GM21526 (cell line): ENCODE measurements around the gene DLX3.
"Not testable (repeated sequence)": the region's sequence is repeated elsewhere in the genome, so short reads cannot be mapped to it uniquely, and the experiment has no call there.

Experiments used
- ATAC-seq: cut with Tn5 transposase; IDR thresholded peaks from one replicate; pipeline ENCODE4 v1.9.1; 2021; ENCODE audit warnings: moderate library complexity; ENCODE audit not compliant: unreplicated experiment, low FRiP score

The DLX3 gene

GRCh38 chr17:49995055-49995738 is at the start of gene DLX3:
Gene DLX3 (minus strand): TSS chr17:49995224. CDS start chr17:49994998, 226 bp downstream.
- ATAC-seq, result no peak

DNA sequence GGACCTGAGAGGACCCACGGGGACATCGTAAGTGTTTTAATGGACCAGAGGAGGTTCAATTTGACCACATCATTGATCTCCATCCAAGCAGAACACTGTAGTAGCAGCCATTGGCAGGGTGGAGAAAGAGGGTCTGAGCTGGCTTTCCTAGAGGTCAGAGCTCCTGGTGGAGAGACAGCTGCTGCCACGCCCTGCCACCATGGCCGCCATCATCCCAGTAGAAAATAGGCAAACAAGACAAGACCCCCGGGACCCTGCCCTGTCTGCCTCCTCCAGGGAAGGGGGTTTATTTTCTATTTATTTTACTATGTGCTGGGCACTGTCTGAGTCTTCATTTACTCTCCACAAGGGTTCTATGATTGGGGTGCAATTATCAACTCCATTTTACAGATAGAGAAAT is 49.5 kb upstream of the DLX3 start:
- ATAC-seq, result no peak

GRCh38 chr17:50043290-50044148 is 48.5 kb upstream of the DLX3 start:
- no peak for ATAC-seq

GRCh38 chr17:50042211-50042610 is 47.2 kb upstream of the DLX3 start:
- no peak for ATAC-seq

DNA sequence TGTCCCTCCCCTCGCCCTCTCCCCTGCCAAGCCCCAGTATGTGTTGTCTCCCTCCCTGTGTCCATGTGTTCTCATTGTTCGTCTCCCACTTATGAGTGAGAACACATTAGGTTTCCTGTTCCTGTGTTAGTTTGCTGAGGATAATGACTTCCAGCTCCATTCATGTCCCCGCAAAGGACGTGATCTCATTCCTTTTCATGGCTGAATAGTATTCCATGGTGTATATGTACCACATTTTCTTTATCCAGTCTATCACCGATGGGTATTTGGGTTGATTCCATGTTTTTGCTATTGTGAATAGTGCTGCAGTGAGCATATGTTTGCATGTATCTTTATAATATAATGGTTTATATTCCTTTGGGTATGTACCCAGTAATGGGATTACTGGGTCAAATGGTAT is 45.5 kb upstream of the DLX3 start:
- ATAC-seq, result not testable (repeated sequence)

DNA sequence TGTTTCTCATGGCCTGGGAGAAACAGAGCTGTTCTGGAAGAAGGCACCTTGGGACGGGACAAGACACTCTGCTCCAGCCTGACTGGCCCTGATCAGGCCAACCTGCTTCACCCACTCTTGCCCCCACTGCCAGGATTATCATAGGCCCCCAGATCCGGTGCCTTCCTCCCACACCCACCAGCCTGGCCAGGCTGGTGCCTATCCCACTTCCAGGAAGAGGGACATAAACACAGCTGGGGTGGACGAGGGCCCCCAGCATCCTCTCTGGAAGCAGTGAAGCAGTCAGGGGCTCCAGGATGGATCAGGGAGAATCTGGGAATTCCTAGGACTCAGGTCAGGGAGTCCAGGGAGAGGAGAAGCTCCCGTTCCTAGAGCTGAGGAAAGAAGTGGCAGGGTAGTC is 44.0 kb upstream of the DLX3 start:
- ATAC-seq, result no peak

- ATAC-seq, result no peak
Measured at GRCh38 chr17:50037321-50038107, 42.5 kb upstream of the DLX3 start.

DNA sequence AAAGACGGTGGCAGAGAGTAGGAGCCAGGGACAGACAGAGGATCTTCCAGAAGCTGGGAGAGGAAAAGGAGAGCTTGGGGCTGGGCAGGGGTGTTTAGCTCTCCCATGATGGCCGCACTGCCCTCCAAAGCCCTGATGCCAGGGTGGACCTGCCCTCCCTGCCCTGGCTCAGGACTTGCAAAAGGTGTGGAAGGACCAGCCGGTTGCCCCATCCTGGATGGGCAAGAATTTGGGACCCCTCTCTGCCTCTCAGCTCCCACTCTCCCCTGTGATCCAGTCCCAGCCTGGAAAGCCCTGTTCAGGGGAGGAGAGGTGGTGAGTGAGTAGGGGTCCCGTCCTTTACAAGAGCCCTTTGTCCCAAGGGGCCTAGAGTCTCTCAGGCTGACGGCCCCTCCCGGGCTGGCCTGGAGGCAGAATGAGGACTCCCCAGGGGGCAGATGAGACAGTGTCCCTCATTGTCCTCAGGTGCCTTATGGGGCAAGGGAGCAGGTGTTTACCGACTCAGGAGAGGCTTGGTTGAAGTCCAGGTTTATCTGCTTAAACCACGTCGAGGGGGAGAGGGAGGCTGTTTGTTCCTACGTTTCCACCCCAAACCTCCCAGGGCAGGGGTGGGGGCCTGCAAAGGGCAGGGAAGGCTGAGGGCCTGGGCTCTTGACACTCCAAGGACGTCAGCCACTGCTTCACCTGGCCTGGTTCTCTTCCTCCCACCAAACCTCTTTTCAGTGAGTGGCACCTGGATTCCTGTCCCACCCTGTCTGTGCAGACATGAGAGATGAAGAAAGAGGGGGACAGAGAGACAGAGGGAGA is 41.6 kb upstream of the DLX3 start:
- ATAC-seq, result no peak

- no peak for ATAC-seq
Measured at GRCh38 chr17:50035945-50036344, 40.9 kb upstream of the DLX3 start.

DNA sequence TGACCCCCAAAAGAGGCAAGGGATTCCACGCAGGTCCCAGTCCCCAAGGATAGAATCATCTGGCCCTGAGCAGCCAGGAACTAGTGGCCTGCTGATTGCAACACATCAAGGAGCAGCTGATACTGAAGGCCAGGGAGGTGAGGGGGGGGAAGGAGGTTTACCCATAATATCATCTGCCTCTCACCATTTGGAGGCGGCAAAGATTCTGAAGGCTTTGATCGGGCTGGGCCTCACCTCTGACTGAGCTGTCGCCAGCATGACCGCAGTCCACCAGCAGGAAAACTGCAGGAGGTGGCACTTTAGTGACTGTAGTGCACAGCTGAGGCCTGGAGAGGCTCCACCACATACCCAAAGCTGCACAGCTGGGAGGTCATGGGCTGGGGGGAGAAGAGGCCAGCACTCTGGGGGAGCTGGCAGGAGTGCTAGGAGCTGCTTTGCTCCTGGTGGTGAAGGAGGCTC is 40.4 kb upstream of the DLX3 start:
- ATAC-seq, result no peak

GRCh38 chr17:50034498-50035364 is 39.7 kb upstream of the DLX3 start:
- no peak for ATAC-seq

DNA sequence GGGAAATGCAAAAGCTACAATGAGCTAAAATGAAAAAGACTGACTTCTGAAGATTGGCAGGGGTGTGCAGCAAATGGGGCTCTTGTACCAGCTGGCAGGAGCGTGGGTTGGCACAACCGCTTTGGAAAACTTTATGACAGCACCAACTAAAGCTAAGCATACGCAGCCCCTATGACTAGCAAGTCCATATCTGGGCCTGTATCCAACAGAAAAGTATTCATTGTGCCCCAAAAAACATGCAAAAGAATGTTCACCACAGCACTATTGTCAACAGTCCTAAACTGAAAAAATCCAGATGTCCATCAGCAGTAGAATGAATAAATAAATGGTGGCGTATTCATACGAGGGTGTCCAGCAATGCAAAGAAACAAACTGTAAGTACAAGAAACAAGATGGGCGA is 38.3 kb upstream of the DLX3 start:
- no peak for ATAC-seq

- ATAC-seq, result no peak
Measured at GRCh38 chr17:50029185-50029584, 34.2 kb upstream of the DLX3 start.

DNA sequence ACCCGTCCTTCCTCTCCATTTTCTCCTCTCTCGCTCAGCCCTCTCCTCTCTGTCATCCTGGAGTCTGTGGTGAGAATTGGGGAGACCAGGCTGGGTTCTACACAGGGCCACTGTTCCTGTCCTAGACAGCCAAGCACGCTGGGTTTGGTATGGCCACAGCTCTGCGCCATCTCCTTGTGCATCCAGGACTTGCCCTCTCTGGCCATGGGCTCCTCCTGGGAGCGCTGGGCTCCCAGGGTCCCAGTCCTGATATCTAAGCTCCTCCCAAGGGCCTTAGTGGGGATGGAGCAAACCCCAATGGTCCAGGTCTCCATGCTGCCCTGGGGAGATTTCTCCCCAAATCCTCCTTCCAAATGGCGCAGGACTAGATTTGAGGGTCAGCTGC is 33.7 kb upstream of the DLX3 start:
- ATAC-seq, result no peak

DNA sequence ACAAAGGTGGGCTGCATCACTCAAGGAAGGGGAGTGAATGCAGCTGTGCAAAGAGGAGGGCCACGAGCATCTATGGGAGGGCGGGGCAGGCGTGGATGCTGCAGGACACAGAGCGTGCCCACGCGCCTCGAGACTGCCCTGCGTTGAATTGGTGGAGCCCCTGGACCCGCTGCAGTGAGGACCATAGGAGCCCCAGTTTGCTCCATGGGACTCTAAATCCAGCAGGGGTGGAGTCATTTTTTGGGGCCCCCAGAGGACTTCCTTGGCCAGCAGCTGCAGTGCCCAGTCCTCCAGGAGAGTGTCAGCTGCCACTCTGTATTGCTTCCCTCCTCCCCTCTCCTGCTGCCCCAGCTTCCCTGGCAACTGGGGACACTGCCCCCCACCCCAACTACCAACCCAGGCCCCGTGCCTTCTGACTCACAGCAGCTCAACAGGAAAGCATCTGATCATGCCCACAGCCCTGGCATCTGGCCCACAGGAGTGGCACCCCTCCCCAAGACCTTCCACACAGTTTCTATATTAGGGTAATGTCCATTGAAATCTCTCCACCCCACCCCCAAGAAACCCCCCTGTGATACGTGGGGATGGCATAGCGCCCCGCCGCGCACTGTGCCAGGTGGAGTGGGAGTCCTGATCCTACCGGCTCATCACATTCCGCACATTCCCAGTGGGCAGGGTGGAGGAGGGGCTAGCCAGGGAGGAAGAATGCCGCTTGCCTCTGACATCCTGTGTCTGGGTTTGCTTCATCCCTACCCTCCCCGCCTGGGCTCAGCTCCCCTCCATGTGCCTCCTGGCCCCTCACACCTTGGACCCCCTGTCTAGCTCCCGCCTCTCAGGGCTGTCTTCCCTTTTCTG is 33.1 kb upstream of the DLX3 start:
- ATAC-seq, result no peak

DNA sequence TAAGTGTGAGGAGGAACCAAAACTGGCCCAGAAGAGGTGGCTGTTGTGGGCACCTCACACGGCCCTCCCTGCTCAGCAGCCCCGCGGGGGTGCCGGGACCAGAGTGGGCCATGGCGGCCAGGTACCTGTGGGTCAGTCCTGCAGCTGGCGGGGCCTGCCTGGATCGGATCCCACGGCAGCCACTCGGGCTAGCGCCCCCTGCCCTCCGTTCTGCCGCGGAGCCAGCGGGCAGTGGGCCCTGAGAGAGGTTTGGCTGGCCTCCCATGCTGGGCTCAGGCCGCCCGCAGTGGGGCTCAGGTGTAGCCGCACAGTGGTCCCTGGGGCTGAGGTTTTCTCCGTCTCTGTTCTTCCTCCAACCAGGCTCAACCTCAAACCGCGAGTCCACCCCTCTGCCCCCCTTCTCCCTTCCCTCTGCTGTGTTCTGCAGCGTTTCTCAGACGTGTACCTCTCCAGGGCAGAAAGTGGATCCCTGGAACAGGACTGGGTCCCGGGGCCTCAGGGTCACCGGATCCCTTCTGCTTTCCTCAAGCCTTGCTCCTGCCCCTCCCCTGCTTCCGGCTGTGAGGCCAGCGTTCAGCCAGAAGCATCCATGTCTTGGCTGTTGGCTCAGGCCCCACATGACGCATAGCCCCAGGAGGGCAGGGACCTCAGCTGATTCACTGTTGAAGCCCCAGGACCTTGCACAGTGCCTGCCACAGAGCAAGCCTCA is 32.3 kb upstream of the DLX3 start:
- no peak for ATAC-seq

DNA sequence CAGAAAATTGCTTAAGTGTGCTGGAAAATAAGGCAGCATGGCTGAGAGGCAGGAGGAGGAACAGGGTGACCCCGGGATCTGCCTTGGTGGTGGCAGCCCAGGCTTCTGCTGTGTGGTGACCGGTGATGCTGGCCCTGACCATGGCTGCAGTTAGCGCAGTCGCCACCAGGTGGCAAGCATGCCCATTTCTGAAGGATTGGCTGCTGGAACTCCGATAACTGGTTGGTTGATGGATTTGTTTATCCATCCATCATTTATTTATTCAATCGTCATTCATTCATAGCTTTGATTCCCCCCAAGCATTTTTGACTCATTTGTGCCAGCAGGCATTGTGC is 31.8 kb upstream of the DLX3 start:
- ATAC-seq, result no peak

GRCh38 chr17:50026046-50026675 is 31.1 kb upstream of the DLX3 start:
- no peak for ATAC-seq
